Activated CD4-positive, alpha-beta memory T cell treated with anti-CD3 and anti-CD28 coated beads for 36 hours (primary cell): Measurements from ENCODE around the gene FZD10. TPM values are rescaled to one million over a fixed set of nuclear protein-coding genes. Genes with fewer than 3 reads are reported as not detected.

Source experiments
- CTCF ChIA-PET: fragments of 350-600 bp; sonication (Branson Sonifier 250); formaldehyde crosslinking; loops from one replicate; lab custom pipeline; 2021; ENCODE audit warnings: antibody characterized with exemption, inconsistent platforms; lab: Charles Lee
- POLR2A ChIA-PET: fragments of 350-600 bp; sonication (Branson Sonifier 250); formaldehyde crosslinking; loops from one replicate; lab custom pipeline; 2021; ENCODE audit warnings: antibody characterized with exemption; lab: Charles Lee
- DNase-seq: peaks from one replicate; pipeline ENCODE4 v3.0.0-alpha.2; 2020
- H3K27ac Mint-ChIP-seq: one replicate; pipeline ENCODE4 v1.8.0; 2021; ENCODE audit warnings: mixed read lengths
- H3K27me3 Mint-ChIP-seq: one replicate; pipeline ENCODE4 v1.8.0; 2021; ENCODE audit warnings: mixed read lengths
- H3K36me3 Mint-ChIP-seq: one replicate; pipeline ENCODE4 v1.8.0; 2021; ENCODE audit warnings: mixed read lengths
- H3K4me1 Mint-ChIP-seq: one replicate; pipeline ENCODE4 v1.8.0; 2021; ENCODE audit warnings: low read depth, mixed read lengths
- H3K4me3 Mint-ChIP-seq: one replicate; pipeline ENCODE4 v1.8.0; 2021; ENCODE audit warnings: mild to moderate bottlenecking, mixed read lengths
- H3K9me3 Mint-ChIP-seq: one replicate; pipeline ENCODE4 v1.8.0; 2021; ENCODE audit warnings: mixed read lengths
- intact Hi-C: fragments of 100-400 bp; cut with micrococcal nuclease; formaldehyde crosslinking; loops from one replicate; pipeline ENCODE4 v1.15.1; 2023
- total RNA-seq, 2 experiments: library from RNA; stranded (reverse); gene quantifications; one replicate each; pipeline ENCODE4 v1.2.3, GENCODE V29; 2021

The FZD10 gene
- total RNA-seq, 2 experiments from 2014 or later = not detected

GRCh38 chr12:130196827-130197226, 34.6 kb downstream of the FZD10 start:
- DNase-seq = no peak
- Mint-ChIP-seq H3K36me3 (no peaks in the 10 kb centered on the region), H3K4me3 (no peak overlapping the region), H3K27me3 (no peaks in the 10 kb centered on the region), H3K4me1 (no peaks in the 10 kb centered on the region), H3K27ac (no peak overlapping the region), H3K9me3 (no peaks in the 10 kb centered on the region)
- intact Hi-C loops = no loop called here
- ChIA-PET POLR2A (no interaction called here), CTCF (no interaction called here)

GRCh38 chr12:130198026-130198662, 35.9 kb downstream of the FZD10 start:
- DNase-seq = no peak
- Mint-ChIP-seq H3K27me3 (no peaks in the 10 kb centered on the region), H3K4me3 (no peak overlapping the region), H3K9me3 (no peaks in the 10 kb centered on the region), H3K27ac (no peak overlapping the region), H3K36me3 (no peaks in the 10 kb centered on the region), H3K4me1 (no peaks in the 10 kb centered on the region)
- ChIA-PET POLR2A (no interaction called here), CTCF (no interaction called here)
- intact Hi-C loops = no loop called here

GRCh38 chr12:130198663-130199060, 36.4 kb downstream of the FZD10 start:
- no peaks in the 10 kb centered on the region for H3K9me3 Mint-ChIP-seq
- no peaks in the 10 kb centered on the region for H3K4me1 Mint-ChIP-seq
- H3K27me3 Mint-ChIP-seq = no peaks in the 10 kb centered on the region
- H3K4me3 Mint-ChIP-seq = no peak overlapping the region
- intact Hi-C loops = no loop called here
- ChIA-PET POLR2A (no interaction called here), CTCF (no interaction called here)
- no peaks in the 10 kb centered on the region for H3K36me3 Mint-ChIP-seq
- DNase-seq = no peak
- H3K27ac Mint-ChIP-seq = no peak overlapping the region

DNA sequence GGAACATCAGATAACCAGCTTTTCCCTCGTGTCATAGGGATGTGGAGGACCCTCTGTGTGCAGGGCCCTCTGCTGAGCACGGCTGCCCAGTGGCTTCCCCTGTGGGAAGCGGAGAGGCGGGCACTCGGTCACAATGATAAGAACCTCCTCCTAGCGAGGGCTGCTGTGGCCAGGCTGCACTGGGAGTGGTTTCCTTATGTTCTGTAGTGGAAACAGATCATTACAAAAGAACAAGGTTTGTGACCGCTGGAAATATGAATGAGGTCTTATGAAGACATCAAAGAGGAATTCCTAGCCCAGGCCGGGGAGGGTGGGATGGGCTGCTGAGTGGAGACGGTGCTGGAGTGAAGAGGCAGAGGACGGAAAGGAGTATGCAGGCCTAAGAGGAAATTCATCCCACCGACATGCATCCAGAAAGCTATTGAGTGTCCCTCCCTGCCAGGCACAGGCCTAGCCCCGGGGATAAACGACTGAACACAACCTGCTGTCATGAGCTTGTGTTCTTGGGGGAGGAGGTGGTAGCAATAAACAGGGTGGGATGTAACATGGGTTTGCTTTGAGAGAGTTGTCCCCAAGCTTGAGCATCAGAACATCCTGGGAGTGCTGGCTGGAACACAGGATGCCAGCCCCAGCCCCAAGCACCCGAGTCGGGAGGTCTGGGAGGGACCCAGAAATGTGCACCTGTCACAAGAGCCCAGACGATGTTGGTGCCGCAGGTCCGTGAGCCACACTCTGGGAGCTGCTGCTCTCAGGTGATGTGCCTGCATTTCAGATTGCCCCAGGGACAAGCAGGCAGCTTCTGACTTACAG, 37.5 kb downstream of the FZD10 start:
- Mint-ChIP-seq H3K27ac (no peak overlapping the region), H3K4me1 (no peaks in the 10 kb centered on the region), H3K4me3 (no peak overlapping the region), H3K36me3 (no peaks in the 10 kb centered on the region), H3K9me3 (no peaks in the 10 kb centered on the region), H3K27me3 (peaks cover 3% of the 10 kb centered on the region)
- ChIA-PET CTCF (no interaction called here), POLR2A (no interaction called here)
- no peak for DNase-seq
- intact Hi-C loops = no loop called here

GRCh38 chr12:130200445-130200844, 38.2 kb downstream of the FZD10 start:
- no peak for DNase-seq
- intact Hi-C loops = no loop called here
- no peak overlapping the region for H3K27ac Mint-ChIP-seq
- no peaks in the 10 kb centered on the region for H3K36me3 Mint-ChIP-seq
- no peaks in the 10 kb centered on the region for H3K4me1 Mint-ChIP-seq
- no peak overlapping the region for H3K4me3 Mint-ChIP-seq
- H3K9me3 Mint-ChIP-seq = no peaks in the 10 kb centered on the region
- ChIA-PET POLR2A (no interaction called here), CTCF (no interaction called here)
- peaks cover 3% of the 10 kb centered on the region for H3K27me3 Mint-ChIP-seq

DNA sequence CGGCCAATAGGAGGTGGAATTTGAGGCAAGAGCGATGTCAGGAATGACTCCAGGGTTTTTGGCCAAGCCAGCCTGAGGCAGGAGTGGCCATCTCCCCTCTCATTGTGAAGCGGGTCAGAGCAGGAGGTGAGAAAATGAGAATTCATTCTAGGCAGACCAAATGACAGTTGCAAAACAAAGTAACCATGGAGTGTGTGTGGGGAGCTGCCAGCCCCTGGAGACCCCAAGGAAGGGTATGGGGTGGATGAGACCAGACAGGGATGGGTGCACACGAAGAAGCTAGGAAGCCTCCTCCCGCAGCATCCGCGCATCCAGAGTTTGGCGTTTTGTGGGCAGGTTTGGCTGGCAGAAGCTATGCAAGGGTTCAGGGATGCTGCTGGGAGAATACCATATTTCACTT, 38.8 kb downstream of the FZD10 start:
- no peak for DNase-seq
- CTCF ChIA-PET = no interaction called here
- POLR2A ChIA-PET = no interaction called here
- Mint-ChIP-seq H3K9me3 (no peaks in the 10 kb centered on the region), H3K4me3 (no peak overlapping the region), H3K27ac (no peak overlapping the region), H3K27me3 (peaks cover 3% of the 10 kb centered on the region), H3K4me1 (no peaks in the 10 kb centered on the region), H3K36me3 (no peaks in the 10 kb centered on the region)
- intact Hi-C loops = no loop called here

GRCh38 chr12:130202201-130202600, 39.9 kb downstream of the FZD10 start:
- intact Hi-C loops = no loop called here
- H3K27me3 Mint-ChIP-seq = peaks cover 3% of the 10 kb centered on the region
- no peaks in the 10 kb centered on the region for H3K4me1 Mint-ChIP-seq
- ChIA-PET POLR2A (no interaction called here), CTCF (interaction anchor here (0.5 kb wide), 1 partner anchor 646 kb away, joined by 3 read pairs; no protein-coding TSS in a partner anchor)
- no peak for DNase-seq
- no peak overlapping the region for H3K27ac Mint-ChIP-seq
- no peak overlapping the region for H3K4me3 Mint-ChIP-seq
- no peaks in the 10 kb centered on the region for H3K9me3 Mint-ChIP-seq
- H3K36me3 Mint-ChIP-seq = no peaks in the 10 kb centered on the region

DNA sequence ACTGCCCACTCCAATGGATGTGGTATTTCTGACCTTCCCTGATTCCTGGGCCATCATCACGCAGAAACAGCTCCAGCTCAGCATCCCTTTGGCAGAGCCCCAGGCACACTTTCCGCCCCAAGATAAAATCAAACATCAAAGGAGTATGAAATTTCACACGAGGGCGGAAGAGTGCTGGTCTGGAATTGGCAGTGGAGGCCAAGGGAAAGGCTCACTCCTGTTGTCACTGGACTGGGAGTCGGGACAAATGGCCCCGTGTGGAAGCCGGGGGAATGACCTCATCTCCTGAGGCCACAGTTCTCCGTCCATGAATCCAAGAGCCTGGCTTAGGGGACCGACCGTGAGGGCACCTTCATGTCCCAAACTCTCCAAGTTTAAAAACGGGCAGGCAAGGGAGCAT, 40.9 kb downstream of the FZD10 start:
- no peak for DNase-seq
- ChIA-PET POLR2A (no interaction called here), CTCF (no interaction called here)
- H3K4me1 Mint-ChIP-seq = no peaks in the 10 kb centered on the region
- no peaks in the 10 kb centered on the region for H3K36me3 Mint-ChIP-seq
- no peak overlapping the region for H3K4me3 Mint-ChIP-seq
- H3K27ac Mint-ChIP-seq = no peak overlapping the region
- peaks cover 3% of the 10 kb centered on the region for H3K27me3 Mint-ChIP-seq
- intact Hi-C loops = no loop called here
- H3K9me3 Mint-ChIP-seq = no peaks in the 10 kb centered on the region

DNA sequence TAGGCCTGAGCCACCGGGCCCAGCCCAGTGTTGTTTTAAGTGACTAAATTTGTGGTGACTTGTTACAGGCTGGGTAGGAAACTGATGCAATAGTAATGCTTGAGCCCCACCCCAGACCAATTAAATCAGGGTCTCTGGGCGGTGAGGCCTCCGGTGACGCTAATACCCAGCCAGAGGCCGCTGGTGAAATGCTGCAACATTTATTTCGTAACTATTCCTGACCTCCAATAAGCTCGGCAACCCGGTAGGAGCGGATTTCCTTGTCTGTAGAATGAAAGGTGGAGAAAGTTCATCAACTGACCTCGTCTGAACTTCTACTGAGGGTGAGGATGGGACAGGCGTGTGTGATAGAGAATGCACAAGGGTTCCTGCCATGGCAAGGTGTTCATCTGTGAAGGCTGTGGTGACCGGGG, 42.3 kb downstream of the FZD10 start:
- Mint-ChIP-seq H3K27me3 (peaks cover 3% of the 10 kb centered on the region), H3K4me3 (no peak overlapping the region), H3K27ac (no peak overlapping the region), H3K36me3 (no peaks in the 10 kb centered on the region), H3K9me3 (no peaks in the 10 kb centered on the region), H3K4me1 (no peaks in the 10 kb centered on the region)
- ChIA-PET POLR2A (no interaction called here), CTCF (no interaction called here)
- intact Hi-C loops = no loop called here
- no peak for DNase-seq

- H3K27ac Mint-ChIP-seq = no peak overlapping the region
- H3K27me3 Mint-ChIP-seq = peaks cover 3% of the 10 kb centered on the region
- H3K36me3 Mint-ChIP-seq = no peaks in the 10 kb centered on the region
- no peak overlapping the region for H3K4me3 Mint-ChIP-seq
- POLR2A ChIA-PET = no interaction called here
- CTCF ChIA-PET = no interaction called here
- intact Hi-C loops = no loop called here
- no peak for DNase-seq
- H3K4me1 Mint-ChIP-seq = no peaks in the 10 kb centered on the region
- no peaks in the 10 kb centered on the region for H3K9me3 Mint-ChIP-seq
Observed at GRCh38 chr12:130205495-130205894, 43.2 kb downstream of the FZD10 start.

GRCh38 chr12:130212384-130212989, 50.2 kb downstream of the FZD10 start:
- POLR2A ChIA-PET = no interaction called here
- no peaks in the 10 kb centered on the region for H3K36me3 Mint-ChIP-seq
- H3K9me3 Mint-ChIP-seq = peaks cover 5% of the 10 kb centered on the region
- DNase-seq = no peak
- H3K27ac Mint-ChIP-seq = no peak overlapping the region
- CTCF ChIA-PET = no interaction called here
- H3K4me1 Mint-ChIP-seq = no peaks in the 10 kb centered on the region
- H3K4me3 Mint-ChIP-seq = no peak overlapping the region
- intact Hi-C loops = no loop called here
- peaks cover 8% of the 10 kb centered on the region for H3K27me3 Mint-ChIP-seq

DNA sequence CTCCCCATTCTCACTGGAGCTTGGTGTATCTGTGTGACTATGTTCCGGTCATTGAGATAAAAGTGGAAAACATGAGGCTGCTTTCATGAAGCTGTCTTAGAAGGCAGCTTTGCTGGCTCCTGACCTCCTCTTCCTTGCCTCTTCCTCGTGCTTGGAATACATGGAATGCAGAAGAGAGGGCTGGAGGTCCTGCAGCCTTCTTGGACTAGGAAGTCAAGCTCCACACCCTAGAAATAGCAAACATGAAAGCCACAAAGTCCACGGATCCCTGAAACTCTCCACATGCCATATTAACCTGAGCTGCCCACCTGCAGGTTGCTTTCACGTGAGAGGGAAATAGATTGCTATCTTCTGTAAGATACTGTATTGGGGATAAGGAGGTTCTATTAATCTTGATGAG, 51.0 kb downstream of the FZD10 start:
- Mint-ChIP-seq H3K4me3 (no peak overlapping the region), H3K9me3 (peaks cover 7% of the 10 kb centered on the region), H3K4me1 (no peaks in the 10 kb centered on the region), H3K27me3 (peaks cover 8% of the 10 kb centered on the region), H3K36me3 (no peaks in the 10 kb centered on the region), H3K27ac (no peak overlapping the region)
- no peak for DNase-seq
- intact Hi-C loops = no loop called here
- POLR2A ChIA-PET = no interaction called here
- CTCF ChIA-PET = no interaction called here
